Hepatocyte (in vitro differentiated cells): ENCODE results near the gene SPHK2. TPM values are rescaled to one million over a fixed set of nuclear protein-coding genes. Genes with fewer than 3 reads are reported as not detected.

Experiments used
- DNase-seq: peaks from one replicate; pipeline ENCODE4 v3.0.0-alpha.2; 2016; ENCODE audit warnings: low spot score
- H2AFZ ChIP-seq: fragments of 200-600 bp; sonication (generic); 2 replicates; pipeline ENCODE4 v1.6.0; 2016; ENCODE audit warnings: antibody characterized with exemption, mild to moderate bottlenecking
- H3K27ac ChIP-seq: fragments of 200-600 bp; sonication (generic); 2 replicates; pipeline ENCODE4 v1.5.1; 2016; ENCODE audit warnings: mild to moderate bottlenecking
- H3K27me3 ChIP-seq: fragments of 200-600 bp; sonication (generic); 2 replicates; pipeline ENCODE4 v1.6.1; 2016
- H3K36me3 ChIP-seq: fragments of 200-600 bp; sonication (generic); replicated peaks from 2 replicates; pipeline ENCODE4 v1.5.1; 2016; ENCODE audit warnings: low read depth; ENCODE audit not compliant: insufficient read depth
- H3K4me1 ChIP-seq: fragments of 200-600 bp; sonication (generic); 2 replicates; pipeline ENCODE4 v1.5.1; 2016; ENCODE audit warnings: mild to moderate bottlenecking, moderate library complexity; ENCODE audit not compliant: insufficient read depth
- H3K4me2 ChIP-seq: fragments of 200-600 bp; sonication (generic); 2 replicates; pipeline ENCODE4 v1.6.0; 2016
- H3K4me3 ChIP-seq: fragments of 200-600 bp; sonication (generic); 2 replicates; pipeline ENCODE4 v1.5.1; 2016; ENCODE audit warnings: mild to moderate bottlenecking
- H3K79me2 ChIP-seq: fragments of 200-600 bp; sonication (generic); 2 replicates; pipeline ENCODE4 v1.6.0; 2017; ENCODE audit warnings: mild to moderate bottlenecking
- H3K9me2 ChIP-seq: fragments of 200-600 bp; sonication (generic); replicated peaks from 2 replicates; pipeline ENCODE4 v1.6.0; 2017; ENCODE audit warnings: mild to moderate bottlenecking; ENCODE audit not compliant: insufficient read depth
- H3K9me3 ChIP-seq: fragments of 200-600 bp; sonication (generic); 2 replicates; pipeline ENCODE4 v1.5.1; 2016; ENCODE audit warnings: low read depth, mild to moderate bottlenecking
- H4K20me1 ChIP-seq: fragments of 200-600 bp; sonication (generic); 2 replicates; pipeline ENCODE4 v1.6.0; 2016; ENCODE audit warnings: mild to moderate bottlenecking; ENCODE audit not compliant: insufficient read depth, poor library complexity, severe bottlenecking
- EZH2 ChIP-seq: fragments of 200-600 bp; sonication (generic); IDR thresholded peaks from 2 replicates; pipeline ENCODE4 v1.6.1; 2016; ENCODE audit warnings: antibody characterized with exemption, mild to moderate bottlenecking, borderline replicate concordance
- EZH2phosphoT487 ChIP-seq: fragments of 200-600 bp; sonication (generic); IDR thresholded peaks from one replicate; pipeline ENCODE4 v1.6.1; 2018; ENCODE audit warnings: antibody characterized with exemption, mild to moderate bottlenecking, low read depth, moderate library complexity; ENCODE audit not compliant: unreplicated experiment, severe bottlenecking
- WGBS: methylation state at CpG from one replicate; pipeline ENCODE4 v1.1.6; 2016; ENCODE audit warnings: low lambda C conversion rate; ENCODE audit errors: missing lambda C conversion rate; 5-methylcytosine and 5-hydroxymethylcytosine counted together
- polyA plus RNA-seq: library from polyadenylated mRNA; unstranded; fragments of >200 nt; fragmentation: Nextera tagmentation; extraction: Ambion mirVana; gene quantifications from 2 replicates; pipeline ENCODE4 v1.2.1, GENCODE V29; 2016
- total RNA-seq: library from RNA; depleted of rRNA; stranded (reverse); fragments of >200 nt; gene quantifications from 2 replicates; pipeline ENCODE4 v1.2.3, GENCODE V29; 2014
- TF ChIP-seq, protein P1 (sequence below): fragments of 200-600 bp; sonication (generic); IDR thresholded peaks from 2 replicates; pipeline ENCODE4 v1.5.1; 2016; ENCODE audit warnings: antibody characterized with exemption, mild to moderate bottlenecking; ENCODE audit not compliant: poor library complexity

Gene SPHK2
- total and polyA plus RNA-seq, 2 experiments from 2014 or later: 39.4 to 56.7 TPM

DNA sequence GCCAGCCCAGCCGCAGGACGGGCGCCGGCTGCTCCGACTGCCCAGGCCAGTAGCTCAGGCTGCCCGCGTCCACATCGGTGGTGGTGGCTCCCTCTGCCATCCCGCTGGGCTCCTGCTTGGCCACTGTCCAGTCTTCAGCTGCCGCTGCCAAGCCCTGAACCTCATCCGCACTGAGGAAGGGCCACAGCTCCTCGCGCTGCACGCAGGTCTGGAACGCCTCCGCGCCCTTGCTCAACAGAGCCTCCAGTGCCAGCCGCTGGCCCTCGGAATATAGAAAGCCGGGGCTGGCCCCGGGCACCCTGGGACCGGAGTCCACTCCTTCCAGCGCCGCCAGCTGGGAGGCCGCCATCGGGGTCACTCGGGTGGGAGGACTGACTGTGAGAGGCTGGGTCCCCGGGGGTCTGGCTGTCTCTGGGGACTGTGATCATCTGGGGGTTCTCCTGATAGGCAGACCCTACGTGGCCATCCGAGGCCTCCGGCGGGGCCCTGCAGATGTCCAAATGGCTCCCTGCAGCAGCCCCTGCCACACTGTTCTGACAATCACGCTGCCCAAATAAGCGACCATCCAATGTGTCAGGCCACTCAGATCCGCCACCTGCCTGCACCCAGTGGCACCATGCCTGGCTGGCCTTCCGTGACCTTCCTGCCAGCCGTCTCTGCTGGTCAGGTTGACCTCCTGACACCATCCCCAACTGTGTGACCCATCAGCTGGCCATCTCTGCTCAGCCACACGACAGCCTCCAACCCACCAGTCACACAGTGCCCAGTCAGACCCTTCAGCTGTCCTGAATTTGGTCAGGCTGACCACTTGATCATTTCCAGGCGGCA, 6.1 kb upstream of the SPHK2 start:
- 92% methylated on average over 37 of the region's 39 CpGs for WGBS
- H2AFZ ChIP-seq: no peak overlapping the region
- no peaks in the 10 kb centered on the region for H3K36me3 ChIP-seq
- TF ChIP-seq EZH2phosphoT487: no peak
- TF ChIP-seq EZH2: no peak
- TF ChIP-seq, protein P1, sequence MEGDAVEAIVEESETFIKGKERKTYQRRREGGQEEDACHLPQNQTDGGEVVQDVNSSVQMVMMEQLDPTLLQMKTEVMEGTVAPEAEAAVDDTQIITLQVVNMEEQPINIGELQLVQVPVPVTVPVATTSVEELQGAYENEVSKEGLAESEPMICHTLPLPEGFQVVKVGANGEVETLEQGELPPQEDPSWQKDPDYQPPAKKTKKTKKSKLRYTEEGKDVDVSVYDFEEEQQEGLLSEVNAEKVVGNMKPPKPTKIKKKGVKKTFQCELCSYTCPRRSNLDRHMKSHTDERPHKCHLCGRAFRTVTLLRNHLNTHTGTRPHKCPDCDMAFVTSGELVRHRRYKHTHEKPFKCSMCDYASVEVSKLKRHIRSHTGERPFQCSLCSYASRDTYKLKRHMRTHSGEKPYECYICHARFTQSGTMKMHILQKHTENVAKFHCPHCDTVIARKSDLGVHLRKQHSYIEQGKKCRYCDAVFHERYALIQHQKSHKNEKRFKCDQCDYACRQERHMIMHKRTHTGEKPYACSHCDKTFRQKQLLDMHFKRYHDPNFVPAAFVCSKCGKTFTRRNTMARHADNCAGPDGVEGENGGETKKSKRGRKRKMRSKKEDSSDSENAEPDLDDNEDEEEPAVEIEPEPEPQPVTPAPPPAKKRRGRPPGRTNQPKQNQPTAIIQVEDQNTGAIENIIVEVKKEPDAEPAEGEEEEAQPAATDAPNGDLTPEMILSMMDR: no peak
- DNase-seq: no peak
- H3K79me2 ChIP-seq: peaks cover 32% of the 10 kb centered on the region
- no peaks in the 10 kb centered on the region for H3K27me3 ChIP-seq
- H3K4me3 ChIP-seq: no peak overlapping the region
- H3K4me2 ChIP-seq: peak overlapping the region; percentile 75
- no peaks in the 10 kb centered on the region for H3K9me3 ChIP-seq
- peaks cover 29% of the 10 kb centered on the region for H3K4me1 ChIP-seq
- peak overlapping the region; percentile 86 for H3K27ac ChIP-seq
- H3K9me2 ChIP-seq: no peaks in the 10 kb centered on the region
- H4K20me1 ChIP-seq: peaks cover 31% of the 10 kb centered on the region

DNA sequence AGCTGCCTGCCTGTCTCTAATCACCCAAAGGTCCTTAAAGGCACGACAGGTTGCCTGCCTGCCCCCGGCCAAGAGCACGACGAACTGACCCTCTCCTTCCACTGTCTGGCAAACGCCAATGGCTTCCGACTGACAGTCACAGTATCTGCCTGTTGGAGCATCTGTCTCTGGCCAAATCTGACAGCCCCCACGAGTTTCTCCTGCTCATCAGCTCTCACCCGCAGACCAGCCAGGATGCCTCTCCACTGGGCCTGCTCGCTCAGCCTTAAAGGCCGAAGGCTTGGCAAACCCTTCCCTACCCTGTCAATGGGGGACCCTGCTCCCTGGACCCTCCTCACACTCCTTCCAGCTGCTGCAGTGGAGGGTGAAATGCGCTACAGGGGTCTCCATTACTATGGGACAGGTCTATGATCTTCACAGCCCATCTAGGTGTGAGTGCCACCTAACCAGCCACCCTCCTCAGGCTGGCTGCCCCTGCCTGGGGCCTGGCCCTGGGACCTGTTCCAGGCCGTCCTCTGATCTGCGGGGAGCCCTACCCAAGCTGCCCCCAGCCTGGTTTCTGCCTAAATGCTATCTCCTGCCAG, 5.4 kb upstream of the SPHK2 start:
- Histone ChIP-seq H3K4me1 (peaks cover 29% of the 10 kb centered on the region), H3K4me3 (no peak overlapping the region), H2AFZ (no peak overlapping the region), H3K36me3 (no peaks in the 10 kb centered on the region), H4K20me1 (peaks cover 34% of the 10 kb centered on the region), H3K27ac (peak overlapping the region; percentile 86), H3K4me2 (peak overlapping the region; percentile 75), H3K27me3 (no peaks in the 10 kb centered on the region), H3K79me2 (peaks cover 38% of the 10 kb centered on the region), H3K9me3 (no peaks in the 10 kb centered on the region), H3K9me2 (no peaks in the 10 kb centered on the region)
- TF ChIP-seq EZH2phosphoT487 (no peak), EZH2 (no peak)
- TF ChIP-seq, protein P1: no peak
- 79% methylated on average over 13 of the region's 13 CpGs for WGBS
- no peak for DNase-seq

DNA sequence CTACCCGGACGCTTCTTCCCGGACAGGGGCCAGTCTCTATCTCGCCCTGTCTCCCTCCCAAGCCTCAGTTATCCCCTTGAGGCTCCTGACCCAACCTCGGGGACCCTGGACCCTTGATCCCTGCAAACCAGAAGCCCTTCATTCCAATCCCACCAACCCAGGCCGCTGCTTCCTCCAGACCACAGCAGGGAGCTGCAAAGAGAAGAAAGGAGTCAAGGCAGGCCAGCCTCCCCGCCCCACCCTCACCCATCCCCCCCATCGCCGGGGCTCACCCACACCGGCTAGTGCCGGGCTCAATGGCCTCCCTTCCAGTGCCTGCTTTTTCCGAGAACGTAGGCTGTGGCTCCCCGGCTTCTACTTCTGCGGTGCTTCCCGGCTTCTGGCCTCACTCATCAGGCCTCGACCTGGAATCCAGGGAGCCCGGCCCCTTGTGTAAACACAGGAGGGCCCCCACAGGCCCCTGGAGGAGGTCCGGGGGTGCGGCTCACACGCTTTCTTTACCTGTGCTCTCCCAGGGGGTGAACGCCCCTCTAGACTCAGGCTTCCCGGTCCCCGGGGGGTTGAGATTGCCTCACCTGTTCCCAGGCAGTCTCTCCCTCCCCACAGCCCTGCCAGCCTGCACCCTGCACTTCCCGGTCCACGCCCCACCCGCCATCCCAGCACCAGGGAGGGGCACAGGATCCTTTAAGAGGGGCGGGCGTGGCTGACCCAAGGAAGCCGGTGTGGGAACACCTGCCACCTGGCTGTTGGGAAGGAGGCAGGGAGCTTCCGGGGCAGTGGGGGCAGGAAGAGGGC, 4.7 kb upstream of the SPHK2 start, which contains the start of gene FAM83E:
Gene FAM83E, minus strand, starts transcription at position 641 of the 795 bp plus-strand sequence. CDS start 1,704 bp downstream, outside the sequence.
- peaks cover 34% of the 10 kb centered on the region for H4K20me1 ChIP-seq
- TF ChIP-seq EZH2 (no peak), EZH2phosphoT487 (no peak)
- TF ChIP-seq, protein P1: no peak
- WGBS: 55% methylated on average over 25 of the region's 31 CpGs
- peak within 1 kb of the TSS; percentile 99 for H3K4me2 ChIP-seq
- H3K79me2 ChIP-seq: peaks cover 38% of the 10 kb centered on the region
- no peaks in the 10 kb centered on the region for H3K36me3 ChIP-seq
- peak within 1 kb of the TSS; percentile 86 for H3K27ac ChIP-seq
- H3K9me2 ChIP-seq: no peaks in the 10 kb centered on the region
- no peaks in the 10 kb centered on the region for H3K27me3 ChIP-seq
- no peak within 1 kb of the TSS for H3K4me3 ChIP-seq
- H3K4me1 ChIP-seq: peaks cover 29% of the 10 kb centered on the region
- peak; percentile 91 for DNase-seq
- no peaks in the 10 kb centered on the region for H3K9me3 ChIP-seq
- no peak within 1 kb of the TSS for H2AFZ ChIP-seq
